OCI-LY7 (cell line): ENCODE data around the gene SLC16A3. TPM values are rescaled to one million over a fixed set of nuclear protein-coding genes. Genes with fewer than 3 reads are reported as not detected.
A peak's percentile ranks its signal among the peaks of the same experiment; 100 is the strongest.

Experiments used
- BruUV-seq: library from RNA; stranded (reverse); fragments of 400-500 nt; replicated peaks from 2 replicates; lab custom pipeline; 2021; lab: Mats Ljungman, UMichigan
- CTCF ChIA-PET: fragments of 300-600 bp; sonication (Branson Sonifier 250); formaldehyde crosslinking; loops from one replicate; lab custom pipeline; 2022; ENCODE audit warnings: antibody characterized with exemption; ENCODE audit not compliant: unreplicated experiment; lab: Charles Lee
- POLR2A ChIA-PET: fragments of 300-600 bp; sonication (Branson Sonifier 250); formaldehyde crosslinking; loops from one replicate; lab custom pipeline; 2022; ENCODE audit warnings: antibody characterized with exemption; lab: Charles Lee
- DNase-seq: peaks from one replicate; pipeline ENCODE4 v3.0.0-alpha.2; 2015; ENCODE audit warnings: low spot score
- H2AFZ ChIP-seq: fragments of 200-600 bp; sonication (generic), shearing (Covaris generic); 2 replicates; pipeline ENCODE4 v1.6.1; 2014; ENCODE audit warnings: mild to moderate bottlenecking, antibody characterized with exemption, low read length, moderate library complexity
- H3K27ac ChIP-seq: fragments of 200-600 bp; sonication (generic); 2 replicates; pipeline ENCODE4 v1.5.1; 2014; ENCODE audit warnings: mixed run types, low read depth, mild to moderate bottlenecking, moderate library complexity, low read length, inconsistent platforms; ENCODE audit not compliant: poor library complexity, severe bottlenecking
- H3K36me3 ChIP-seq: fragments of 200-600 bp; sonication (generic); 2 replicates; pipeline ENCODE4 v1.6.1; 2014; ENCODE audit warnings: mild to moderate bottlenecking, antibody characterized with exemption, low read length, moderate library complexity, mixed read lengths; ENCODE audit not compliant: insufficient read depth
- H3K4me1 ChIP-seq: fragments of 200-600 bp; sonication (generic); 2 replicates; pipeline ENCODE4 v1.5.1; 2014; ENCODE audit warnings: mild to moderate bottlenecking, low read length; ENCODE audit not compliant: insufficient read depth, poor library complexity, severe bottlenecking
- H3K4me2 ChIP-seq: fragments of 200-600 bp; sonication (generic); 2 replicates; pipeline ENCODE4 v1.6.1; 2014; ENCODE audit warnings: mild to moderate bottlenecking, low read length
- H3K4me3 ChIP-seq: fragments of 200-600 bp; sonication (generic); 2 replicates; pipeline ENCODE4 v1.5.1; 2014; ENCODE audit warnings: mild to moderate bottlenecking, low read depth, low read length; ENCODE audit not compliant: poor library complexity, severe bottlenecking
- H3K79me2 ChIP-seq: fragments of 200-600 bp; sonication (generic); 2 replicates; pipeline ENCODE4 v1.6.1; 2016; ENCODE audit warnings: low read depth, mild to moderate bottlenecking, low read length, moderate library complexity, mixed read lengths; ENCODE audit not compliant: insufficient read depth
- H3K9me2 ChIP-seq: fragments of 200-600 bp; sonication (generic); 2 replicates; pipeline ENCODE4 v1.6.1; 2016; ENCODE audit warnings: mild to moderate bottlenecking, low read length, mixed read lengths; ENCODE audit not compliant: insufficient read depth
- H3K9me3 ChIP-seq: fragments of 200-600 bp; sonication (generic); 2 replicates; pipeline ENCODE4 v1.6.1; 2014; ENCODE audit warnings: mild to moderate bottlenecking, mixed run types, low read length, mixed read lengths
- H4K20me1 ChIP-seq: fragments of 200-600 bp; sonication (generic); 2 replicates; pipeline ENCODE4 v1.6.1; 2014; ENCODE audit warnings: mild to moderate bottlenecking, antibody characterized with exemption, low read length, moderate library complexity, mixed read lengths; ENCODE audit not compliant: insufficient read depth
- EZH2phosphoT487 ChIP-seq: fragments of 200-600 bp; sonication (generic); IDR thresholded peaks from 2 replicates; pipeline ENCODE4 v1.6.1; 2018; ENCODE audit warnings: low read depth, borderline replicate concordance, mild to moderate bottlenecking, mixed run types, antibody characterized with exemption, low read length, moderate library complexity, mixed read lengths
- intact Hi-C: fragments of 100-400 bp; cut with micrococcal nuclease; formaldehyde crosslinking; loops from one replicate; pipeline ENCODE4 v1.10.0; 2022; ENCODE audit not compliant: unreplicated experiment
- total RNA-seq, 2 experiments: library from RNA; depleted of rRNA in 1 of 2; stranded (reverse); fragments of >200 nt in 1 of 2; shearing (Covaris generic) in 1 of 2; gene quantifications; 2 replicates each; pipeline ENCODE4 v1.2.3, GENCODE V29; 2014 to 2022
- TF ChIP-seq, protein P1 (sequence below): fragments of 200-600 bp; sonication (generic); conservative IDR thresholded peaks from 2 replicates; pipeline ENCODE4 v1.5.1; 2014; ENCODE audit warnings: mild to moderate bottlenecking, antibody characterized with exemption, low read length, moderate library complexity, mixed read lengths

SLC16A3 gene
- total RNA-seq, 2 experiments from 2014 or later: 21.6 to 55.0 TPM

DNA sequence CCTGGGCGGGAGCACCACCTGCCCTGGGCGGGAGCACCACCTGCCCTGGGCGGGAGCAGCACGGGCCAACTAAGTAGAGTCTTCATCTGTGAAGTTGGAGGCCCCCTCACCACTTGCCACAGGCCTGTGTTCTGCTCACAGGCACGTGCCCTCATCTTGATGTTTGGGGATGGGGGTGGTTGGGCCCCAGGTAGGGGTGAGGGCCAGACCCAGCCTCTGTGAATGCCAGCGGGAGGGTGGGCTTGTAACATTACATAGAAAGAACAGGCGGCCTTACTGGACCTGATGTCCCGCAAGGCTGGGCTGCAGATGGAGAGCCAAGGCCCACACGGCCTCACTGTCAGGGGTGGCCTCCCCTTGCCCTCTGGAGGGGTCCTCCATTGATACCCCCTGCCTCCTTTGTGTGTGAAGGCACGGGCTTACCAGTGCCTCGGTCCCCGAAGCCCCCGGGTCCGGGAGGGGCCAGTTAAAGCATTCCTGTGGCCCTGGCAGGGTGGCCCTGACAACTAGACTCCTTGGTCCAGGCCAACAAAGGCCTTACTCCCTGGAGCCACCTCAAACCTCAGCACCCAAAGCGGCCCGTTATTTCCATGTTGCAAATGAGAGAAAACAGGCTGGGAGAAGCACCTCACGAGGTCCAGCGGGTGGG lies 1.1 kb upstream of the SLC16A3 start:
- Histone ChIP-seq H3K9me2 (no peaks in the 10 kb centered on the region), H3K9me3 (no peaks in the 10 kb centered on the region), H3K79me2 (no peaks in the 10 kb centered on the region), H3K36me3 (no peaks in the 10 kb centered on the region), H3K27ac (no peak overlapping the region), H3K4me2 (peak overlapping the region; percentile 68), H2AFZ (peak overlapping the region; percentile 51), H4K20me1 (no peaks in the 10 kb centered on the region), H3K4me3 (peak overlapping the region; percentile 67), H3K4me1 (peaks cover 20% of the 10 kb centered on the region)
- TF ChIP-seq, protein P1, sequence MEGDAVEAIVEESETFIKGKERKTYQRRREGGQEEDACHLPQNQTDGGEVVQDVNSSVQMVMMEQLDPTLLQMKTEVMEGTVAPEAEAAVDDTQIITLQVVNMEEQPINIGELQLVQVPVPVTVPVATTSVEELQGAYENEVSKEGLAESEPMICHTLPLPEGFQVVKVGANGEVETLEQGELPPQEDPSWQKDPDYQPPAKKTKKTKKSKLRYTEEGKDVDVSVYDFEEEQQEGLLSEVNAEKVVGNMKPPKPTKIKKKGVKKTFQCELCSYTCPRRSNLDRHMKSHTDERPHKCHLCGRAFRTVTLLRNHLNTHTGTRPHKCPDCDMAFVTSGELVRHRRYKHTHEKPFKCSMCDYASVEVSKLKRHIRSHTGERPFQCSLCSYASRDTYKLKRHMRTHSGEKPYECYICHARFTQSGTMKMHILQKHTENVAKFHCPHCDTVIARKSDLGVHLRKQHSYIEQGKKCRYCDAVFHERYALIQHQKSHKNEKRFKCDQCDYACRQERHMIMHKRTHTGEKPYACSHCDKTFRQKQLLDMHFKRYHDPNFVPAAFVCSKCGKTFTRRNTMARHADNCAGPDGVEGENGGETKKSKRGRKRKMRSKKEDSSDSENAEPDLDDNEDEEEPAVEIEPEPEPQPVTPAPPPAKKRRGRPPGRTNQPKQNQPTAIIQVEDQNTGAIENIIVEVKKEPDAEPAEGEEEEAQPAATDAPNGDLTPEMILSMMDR: no peak
- no peak for TF ChIP-seq EZH2phosphoT487
- POLR2A ChIA-PET: no interaction called here
- CTCF ChIA-PET: no interaction called here
- intact Hi-C loops: loop anchor here (2.0 kb wide), 1 partner anchor 15 kb away; the partner anchor contains the start of gene CCDC57
- no peak for DNase-seq
- no TSS peak for BruUV-seq

DNA sequence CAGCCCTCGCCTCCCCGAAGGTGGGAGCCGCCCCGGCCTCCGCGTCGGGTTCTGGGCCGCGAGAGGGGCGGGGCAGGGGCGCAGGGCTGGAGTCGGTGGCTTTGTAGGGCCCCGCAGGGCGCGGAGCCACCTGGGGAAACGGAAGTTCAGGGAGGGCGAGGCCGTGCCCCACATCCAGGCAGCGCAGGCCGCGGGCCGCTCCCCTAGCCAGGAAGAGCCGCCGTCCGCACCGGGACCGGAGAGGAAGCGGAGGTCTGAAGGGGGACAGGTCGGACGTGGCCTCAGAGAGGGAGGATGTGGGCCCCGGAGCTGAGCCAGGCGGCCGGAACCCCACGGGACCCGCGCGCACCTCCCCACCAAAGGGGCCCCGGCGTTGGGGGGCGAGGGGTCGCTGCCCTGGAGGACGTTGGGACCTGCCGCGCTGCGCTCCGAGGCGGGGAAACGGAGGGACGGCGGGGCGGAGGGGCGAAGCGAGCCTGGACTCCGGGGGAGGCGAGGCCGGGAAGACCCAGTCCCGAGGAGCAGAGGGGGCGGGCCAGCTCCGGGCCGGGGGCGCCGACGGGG lies 482 bp upstream of the SLC16A3 start:
- H2AFZ ChIP-seq: peak overlapping the region; percentile 51
- ChIA-PET CTCF (no interaction called here), POLR2A (interaction anchor here (1.0 kb wide), 1 partner anchor 318 kb away, joined by 3 read pairs; no protein-coding TSS in a partner anchor)

More for the DNA sequence above, 482 bp upstream of the SLC16A3 start:
- no peak overlapping the region for H3K27ac ChIP-seq
- H3K36me3 ChIP-seq: no peaks in the 10 kb centered on the region
- intact Hi-C loops: loop anchor here (2.0 kb wide), 1 partner anchor 16 kb away; the partner anchor contains the start of gene CCDC57
- TF ChIP-seq EZH2phosphoT487: no peak
- TF ChIP-seq, protein P1: no peak
- no peaks in the 10 kb centered on the region for H3K9me3 ChIP-seq
- H3K9me2 ChIP-seq: no peaks in the 10 kb centered on the region
- peak; percentile 83 for DNase-seq
- H3K4me1 ChIP-seq: peaks cover 26% of the 10 kb centered on the region
- H3K79me2 ChIP-seq: no peaks in the 10 kb centered on the region
- no peaks in the 10 kb centered on the region for H4K20me1 ChIP-seq
- peak overlapping the region; percentile 68 for H3K4me2 ChIP-seq
- BruUV-seq: no TSS peak
- peak overlapping the region; percentile 67 for H3K4me3 ChIP-seq
